HFF-Myc (cell line): Measurements from ENCODE around the gene CRELD2.

Experiments used
- DNase-seq: peaks from one replicate; pipeline ENCODE4 v3.0.0-alpha.2; 2011; ENCODE audit warnings: low read depth; ENCODE audit errors: extremely low read depth
- H3K4me3 ChIP-seq: replicated peaks from 2 replicates; pipeline ENCODE4 v1.5.1; 2011; ENCODE audit warnings: low read depth, mild to moderate bottlenecking, control low read depth, low read length
- CTCF ChIP-seq: IDR thresholded peaks from 2 replicates; pipeline ENCODE4 v1.5.1; 2012; ENCODE audit warnings: mild to moderate bottlenecking, low read depth, low read length, control low read depth; ENCODE audit errors: missing control alignments

CRELD2 gene, protein sequence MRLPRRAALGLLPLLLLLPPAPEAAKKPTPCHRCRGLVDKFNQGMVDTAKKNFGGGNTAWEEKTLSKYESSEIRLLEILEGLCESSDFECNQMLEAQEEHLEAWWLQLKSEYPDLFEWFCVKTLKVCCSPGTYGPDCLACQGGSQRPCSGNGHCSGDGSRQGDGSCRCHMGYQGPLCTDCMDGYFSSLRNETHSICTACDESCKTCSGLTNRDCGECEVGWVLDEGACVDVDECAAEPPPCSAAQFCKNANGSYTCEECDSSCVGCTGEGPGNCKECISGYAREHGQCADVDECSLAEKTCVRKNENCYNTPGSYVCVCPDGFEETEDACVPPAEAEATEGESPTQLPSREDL

GRCh38 chr22:49917974-49918910 lies at the start of gene CRELD2, which contains the start of gene ALG12:
Gene CRELD2, plus strand, starts transcription at chr22:49918634. Its CDS starts 136 bp downstream, at chr22:49918770.
Gene ALG12, minus strand, starts transcription at chr22:49918438. Its CDS starts 4,673 bp downstream, at chr22:49913765.
- peak within 1 kb of the TSS; percentile 80 for H3K4me3 ChIP-seq
- DNase-seq = peak; percentile 81
- TF ChIP-seq CTCF = no peak

GRCh38 chr22:49869086-49869830 lies 49.2 kb upstream of the CRELD2 start:
- TF ChIP-seq CTCF = no peak
- H3K4me3 ChIP-seq = no peak overlapping the region
- no peak for DNase-seq

DNA sequence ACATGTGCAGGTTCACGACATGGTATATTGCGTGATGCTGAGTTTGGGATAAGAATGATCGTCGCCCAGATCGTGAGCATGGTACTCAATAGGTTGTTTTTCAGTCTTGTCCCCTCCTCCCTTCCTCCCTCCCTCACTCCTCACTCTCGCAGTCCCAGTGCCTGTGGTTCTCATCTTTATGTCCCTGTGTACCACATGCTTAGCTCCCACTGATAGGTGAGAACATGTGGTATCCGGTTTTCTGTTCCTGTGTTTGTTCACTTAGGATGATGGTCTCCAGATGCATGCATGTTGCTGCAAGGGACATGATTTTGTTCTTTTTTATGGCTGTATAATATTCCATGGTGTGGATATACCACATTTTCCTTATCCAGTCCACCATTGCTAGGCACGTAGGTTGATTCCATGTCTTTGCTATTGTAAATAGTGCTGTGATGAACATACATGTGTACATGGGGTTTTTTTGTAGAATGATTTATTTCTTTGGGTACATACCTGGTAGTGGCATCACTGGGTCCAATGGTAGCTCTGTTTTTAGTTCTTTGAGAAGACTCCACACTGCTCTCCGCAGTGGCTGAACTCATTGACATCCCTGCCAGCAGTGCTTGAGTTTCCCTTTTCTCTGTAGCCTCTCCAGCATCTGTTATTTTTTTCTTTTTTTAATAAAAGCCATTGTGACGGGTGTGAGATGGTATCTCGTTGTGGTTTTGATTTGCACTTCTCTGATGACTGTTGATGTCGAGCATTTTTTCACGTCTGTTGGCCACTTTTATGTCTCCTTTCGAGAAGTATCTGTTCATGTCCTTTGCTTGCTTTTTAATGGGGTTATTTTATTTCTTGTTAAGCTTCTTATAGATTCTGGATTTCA lies 48.4 kb upstream of the CRELD2 start:
- DNase-seq = no peak
- no peak overlapping the region for H3K4me3 ChIP-seq

GRCh38 chr22:49871482-49871881 lies 47.0 kb upstream of the CRELD2 start:
- TF ChIP-seq CTCF = no peak
- DNase-seq = no peak

More for the DNA sequence above, 48.4 kb upstream of the CRELD2 start:
- no peak for TF ChIP-seq CTCF

DNA sequence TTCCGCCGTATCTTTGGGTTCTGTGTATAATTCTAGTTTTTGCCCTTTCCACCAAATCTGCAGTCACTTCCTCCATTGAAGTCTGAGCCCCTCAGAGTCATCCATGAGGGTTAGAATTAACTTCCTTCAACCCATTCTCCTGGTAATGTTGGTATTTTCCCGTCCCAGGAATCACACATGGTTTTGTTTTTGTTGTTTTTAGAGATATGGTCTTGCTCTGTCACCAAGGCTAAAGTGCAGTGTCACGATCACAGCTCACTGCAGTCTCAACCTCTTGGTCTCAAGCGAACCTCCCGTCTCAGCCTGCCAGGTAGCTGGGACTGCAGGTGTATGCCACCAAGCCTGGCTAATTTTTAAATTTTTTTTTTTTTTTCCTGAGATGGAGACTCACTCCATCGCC lies 46.1 kb upstream of the CRELD2 start:
- no peak for TF ChIP-seq CTCF
- no peak for DNase-seq
- H3K4me3 ChIP-seq = no peak overlapping the region

More at GRCh38 chr22:49871482-49871881, 47.0 kb upstream of the CRELD2 start:
- H3K4me3 ChIP-seq = no peak overlapping the region
